OCI-M2 (cell line): ENCODE data around the gene B3GNT2.
A peak's percentile ranks its signal among the peaks of the same experiment; 100 is the strongest.
"Not testable (repeated sequence)": the region's sequence is repeated elsewhere in the genome, so short reads cannot be mapped to it uniquely, and the experiment has no call there.

ENCODE experiments used
- DNase-seq: peaks from one replicate; lab custom pipeline; 2025; ENCODE audit not compliant: unreplicated experiment; lab: John Stamatoyannopoulos, UW

B3GNT2 gene

GRCh38 chr2:62195421-62196277 is at the start of gene B3GNT2:
TSS of gene B3GNT2 (plus strand) at chr2:62196115. CDS start at chr2:62222221, 26,106 bp downstream.
- DNase-seq, result no peak

GRCh38 chr2:62146790-62147189 is 49.1 kb upstream of the B3GNT2 start:
- not testable (repeated sequence) for DNase-seq

- no peak for DNase-seq
These were observed 48.2 kb upstream of the B3GNT2 start for GRCh38 chr2:62147610-62148301.

- DNase-seq, result no peak
These were observed 46.2 kb upstream of the B3GNT2 start for GRCh38 chr2:62149708-62150107.

GRCh38 chr2:62150597-62151305 is 45.2 kb upstream of the B3GNT2 start:
- DNase-seq, result no peak

GRCh38 chr2:62151306-62151638 is 44.6 kb upstream of the B3GNT2 start:
- DNase-seq, result no peak

GRCh38 chr2:62152000-62152399 is 43.9 kb upstream of the B3GNT2 start:
- DNase-seq, result no peak

- no peak for DNase-seq
These were observed 38.9 kb upstream of the B3GNT2 start for GRCh38 chr2:62156861-62157496.

- no peak for DNase-seq
These were observed 37.3 kb upstream of the B3GNT2 start for GRCh38 chr2:62158444-62159121.

GRCh38 chr2:62160691-62161090 is 35.2 kb upstream of the B3GNT2 start:
- DNase-seq, result not testable (repeated sequence)

GRCh38 chr2:62163106-62163831 is 32.6 kb upstream of the B3GNT2 start:
- peak; percentile 35 for DNase-seq

- no peak for DNase-seq
These were observed 32.1 kb upstream of the B3GNT2 start for GRCh38 chr2:62163834-62164233.

- DNase-seq, result no peak
These were observed 20.2 kb upstream of the B3GNT2 start for GRCh38 chr2:62175728-62176127.

- DNase-seq, result no peak
These were observed 19.1 kb upstream of the B3GNT2 start for GRCh38 chr2:62176801-62177200.

- DNase-seq, result no peak
These were observed 18.4 kb upstream of the B3GNT2 start for GRCh38 chr2:62177392-62178049.

- DNase-seq, result no peak
These were observed 17.1 kb upstream of the B3GNT2 start for GRCh38 chr2:62178741-62179271.

GRCh38 chr2:62180975-62181374 is 14.9 kb upstream of the B3GNT2 start:
- DNase-seq, result no peak

GRCh38 chr2:62181843-62182242 is 14.1 kb upstream of the B3GNT2 start:
- no peak for DNase-seq

- DNase-seq, result no peak
These were observed 11.2 kb upstream of the B3GNT2 start for GRCh38 chr2:62184512-62185230.
